Adrenal gland (tissue), 12 donors: ENCODE results near the gene CGNL1. TPM values are rescaled to one million over a fixed set of nuclear protein-coding genes. Genes with fewer than 3 reads are reported as not detected.

Experiments
- DNase-seq, 7 donors: peaks; one replicate each; pipeline ENCODE4 v3.0.0-alpha.2; 2019 to 2020
- H3K27ac ChIP-seq, 5 donors: fragments of 200-600 bp; sonication (generic) in 4 of 5; 1 replicate in 3 of 5; 2 replicates in 2 of 5; pipeline versions ENCODE4 v1.5.1 to v1.8.0; 2016 to 2020; ENCODE audit warnings: mild to moderate bottlenecking in 1 of 5
- H3K27me3 ChIP-seq: fragments of 200-600 bp; 2 replicates; pipeline ENCODE4 v1.8.0; 2021
- H3K36me3 ChIP-seq, 2 donors: fragments of 200-600 bp; replicated peaks in 1 of 2; 1 replicate in 1 of 2; 2 replicates in 1 of 2; pipeline versions ENCODE4 v1.5.1 to v1.8.0; 2018 to 2022
- H3K4me1 ChIP-seq, 2 donors: fragments of 200-600 bp; replicated peaks in 1 of 2; 1 replicate in 1 of 2; 2 replicates in 1 of 2; pipeline versions ENCODE4 v1.5.1 to v1.8.0; 2018 to 2021
- H3K4me3 ChIP-seq, 4 donors: fragments of 200-600 bp; sonication (generic) in 3 of 4; one replicate each; pipeline ENCODE4 v1.5.1; 2016 to 2018
- H3K9me3 ChIP-seq, 3 donors: fragments of 200-600 bp; sonication (generic) in 1 of 3; replicated peaks in 1 of 3; 1 replicate in 2 of 3; 2 replicates in 1 of 3; pipeline versions ENCODE4 v1.5.1 to v1.8.0; 2016 to 2021
- POLR2A ChIP-seq, 2 donors: fragments of 450-650 bp; IDR thresholded peaks; one replicate each; pipeline ENCODE4 v1.6.1; 2017; ENCODE audit warnings: antibody characterized with exemption in 2 of 2, mild to moderate bottlenecking in 2 of 2, moderate library complexity in 1 of 2
- WGBS, 4 donors: extraction: QIAGEN DNeasy Blood & Tissue Kit in 2 of 4; methylation state at CpG; one replicate each; pipeline versions ENCODE4 v1.1.5 to v1.1.7; 2013 to 2017; 5-methylcytosine and 5-hydroxymethylcytosine counted together
- intact Hi-C, 2 donors: fragments of 100-400 bp; cut with DNase I; formaldehyde crosslinking; loops; one replicate each; pipeline versions ENCODE4 v1.14.1 to v1.15.0; 2022 to 2023
- polyA plus RNA-seq, 3 donors: library from polyadenylated mRNA; stranded (reverse); fragments of 200-250 nt in 2 of 3; fragments of 350-450 nt in 1 of 3; fragmentation: Illumina TruSeq in 1 of 3; extraction: RNeasy Lipid Tissue Mini Kit (QIAGEN cat#74804) in 1 of 3; gene quantifications; one replicate each; pipeline ENCODE4 v1.2.3, GENCODE V29; 2013 to 2014
- total RNA-seq, 9 donors: library from RNA; depleted of rRNA in 4 of 9; stranded (reverse); fragments of >200 nt in 4 of 9; fragments of 120-200 nt in 1 of 9; fragmentation: NEBNext Ultra II Directional in 1 of 9; extraction: Animal tissue kit (Norgen Biotek cat#: 25700) in 1 of 9; gene quantifications; one replicate each; pipeline versions ENCODE4 v1.1.0 to v1.2.4, GENCODE V29; 2013 to 2023
- TF ChIP-seq, protein P1 (sequence below), 6 experiments: fragments of 450-650 bp in 4 of 6; fragments of 200-600 bp in 2 of 6; sonication (generic) in 1 of 6; IDR thresholded peaks; 1 replicate in 5 of 6; 2 replicates in 1 of 6; pipeline versions ENCODE4 v1.5.1 to v1.8.0; 2016 to 2021; ENCODE audit warnings: antibody characterized with exemption in 6 of 6, mild to moderate bottlenecking in 2 of 6, moderate library complexity in 1 of 6
- donor health status: healthy with polysubstance abuse.
- donor health status: Bipolar disorder and iron deficiency.
- donor health status: DM: yes; HTN: yes; CAD: no.
- donor health status: DM: no; HTN: no; CAD: no.
- donor health status: DM: no; HTN: no; CAD: no.
- donor health status: DM: yes; HTN: yes; CAD: no.

CGNL1 gene
- total and polyA plus RNA-seq, 12 donors = 5.2 to 49.5 (median 22.0) TPM

DNA sequence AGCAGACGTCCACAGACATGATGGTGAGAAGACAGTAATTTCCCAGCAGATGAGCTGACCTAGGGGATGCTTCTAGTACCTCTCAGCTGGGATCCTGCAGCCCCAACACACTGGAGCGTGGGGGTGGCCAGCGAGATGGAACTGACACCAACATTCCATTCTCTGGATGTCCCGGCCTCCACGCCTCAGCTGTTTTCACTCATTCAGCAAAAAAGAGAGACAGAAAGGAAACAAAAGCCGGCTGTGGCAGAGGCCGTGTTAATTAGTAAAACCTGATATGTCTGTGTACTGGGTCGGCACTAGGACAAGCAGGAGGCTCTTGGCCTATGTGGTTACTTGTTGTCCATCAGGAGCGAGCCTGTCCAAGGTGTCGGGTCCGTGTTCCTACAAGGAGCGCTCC lies 132.8 kb downstream of the CGNL1 start:
- H3K4me1 ChIP-seq = peaks cover 0 to 3% of the 10 kb centered on the region in 2 donors
- H3K27me3 ChIP-seq = no peaks in the 10 kb centered on the region
- no peak overlapping the region for H3K27ac ChIP-seq
- TF ChIP-seq, protein P1, sequence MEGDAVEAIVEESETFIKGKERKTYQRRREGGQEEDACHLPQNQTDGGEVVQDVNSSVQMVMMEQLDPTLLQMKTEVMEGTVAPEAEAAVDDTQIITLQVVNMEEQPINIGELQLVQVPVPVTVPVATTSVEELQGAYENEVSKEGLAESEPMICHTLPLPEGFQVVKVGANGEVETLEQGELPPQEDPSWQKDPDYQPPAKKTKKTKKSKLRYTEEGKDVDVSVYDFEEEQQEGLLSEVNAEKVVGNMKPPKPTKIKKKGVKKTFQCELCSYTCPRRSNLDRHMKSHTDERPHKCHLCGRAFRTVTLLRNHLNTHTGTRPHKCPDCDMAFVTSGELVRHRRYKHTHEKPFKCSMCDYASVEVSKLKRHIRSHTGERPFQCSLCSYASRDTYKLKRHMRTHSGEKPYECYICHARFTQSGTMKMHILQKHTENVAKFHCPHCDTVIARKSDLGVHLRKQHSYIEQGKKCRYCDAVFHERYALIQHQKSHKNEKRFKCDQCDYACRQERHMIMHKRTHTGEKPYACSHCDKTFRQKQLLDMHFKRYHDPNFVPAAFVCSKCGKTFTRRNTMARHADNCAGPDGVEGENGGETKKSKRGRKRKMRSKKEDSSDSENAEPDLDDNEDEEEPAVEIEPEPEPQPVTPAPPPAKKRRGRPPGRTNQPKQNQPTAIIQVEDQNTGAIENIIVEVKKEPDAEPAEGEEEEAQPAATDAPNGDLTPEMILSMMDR (IDR thresholded peaks at IDR 0.05) = no peak
- TF ChIP-seq POLR2A (IDR thresholded peaks at IDR 0.05) = no peak
- intact Hi-C loops = no loop called here
- H3K36me3 ChIP-seq = no peaks in the 10 kb centered on the region
- no peak overlapping the region for H3K4me3 ChIP-seq
- 79 to 84% (median 82%) methylated on average over 12 of the region's 12 CpGs for WGBS, 4 donors
- no peak for DNase-seq
- H3K9me3 ChIP-seq = no peaks in the 10 kb centered on the region

DNA sequence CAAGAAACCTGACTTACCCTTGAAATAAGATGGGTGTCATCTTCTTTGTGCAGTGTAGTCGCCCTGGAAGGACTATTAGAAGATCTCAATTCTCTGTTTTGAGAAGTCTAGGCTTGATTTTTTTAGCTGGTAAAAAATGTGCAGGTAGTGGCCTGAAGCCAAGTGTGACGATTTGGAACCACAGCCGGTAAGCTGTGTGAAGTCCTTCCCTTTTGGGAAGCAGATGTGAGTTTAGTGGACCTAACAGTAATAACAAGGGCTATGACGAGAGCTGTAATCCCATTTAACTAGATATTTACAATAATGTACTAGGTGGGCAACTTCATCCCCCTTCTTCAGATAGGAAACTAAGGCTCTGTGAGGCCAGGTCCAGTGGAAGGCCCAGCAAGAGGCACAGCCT lies 133.7 kb downstream of the CGNL1 start:
- intact Hi-C loops = no loop called here
- H3K4me1 ChIP-seq = no peaks in the 10 kb centered on the region
- WGBS, 4 donors = 57 to 78% (median 71%) methylated on average over 4 of the region's 4 CpGs

DNA sequence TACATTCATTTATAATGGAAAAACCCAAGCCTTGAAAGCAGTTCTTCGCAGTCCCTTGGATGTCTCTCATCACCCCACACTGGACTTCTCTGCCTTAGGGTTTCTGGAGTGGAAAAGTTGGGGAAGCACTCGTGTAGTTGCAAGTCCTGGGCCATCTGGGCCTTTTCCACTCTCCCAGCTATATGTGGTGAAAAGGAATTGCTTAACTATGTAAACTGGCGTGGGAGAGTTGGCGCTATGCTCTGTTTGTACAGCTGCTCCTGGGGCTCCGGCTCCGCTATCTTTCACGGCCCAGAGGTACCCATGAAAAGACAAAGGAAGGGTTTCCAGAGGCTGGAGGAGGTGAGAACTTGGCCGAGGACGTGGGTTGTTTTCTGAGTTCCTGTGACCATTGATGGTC lies 134.3 kb downstream of the CGNL1 start:
- TF ChIP-seq POLR2A (IDR thresholded peaks at IDR 0.05) = no peak
- TF ChIP-seq, protein P1 (IDR thresholded peaks at IDR 0.05) = no peak
- H3K9me3 ChIP-seq = no peaks in the 10 kb centered on the region
- no peaks in the 10 kb centered on the region for H3K36me3 ChIP-seq
- DNase-seq = no peak
- no peaks in the 10 kb centered on the region for H3K4me1 ChIP-seq
- H3K27ac ChIP-seq = no peak overlapping the region
- WGBS, 4 donors = 80 to 88% (median 86%) methylated on average over 9 of the region's 9 CpGs
- no peaks in the 10 kb centered on the region for H3K27me3 ChIP-seq
- intact Hi-C loops = no loop called here
- H3K4me3 ChIP-seq = no peak overlapping the region

More for the DNA sequence above, 133.7 kb downstream of the CGNL1 start:
- Histone ChIP-seq H3K27ac (no peak overlapping the region), H3K27me3 (no peaks in the 10 kb centered on the region), H3K9me3 (no peaks in the 10 kb centered on the region), H3K36me3 (no peaks in the 10 kb centered on the region), H3K4me3 (no peak overlapping the region)
- no peak for DNase-seq
- TF ChIP-seq, protein P1 (IDR thresholded peaks at IDR 0.05) = no peak
- TF ChIP-seq POLR2A (IDR thresholded peaks at IDR 0.05) = no peak

DNA sequence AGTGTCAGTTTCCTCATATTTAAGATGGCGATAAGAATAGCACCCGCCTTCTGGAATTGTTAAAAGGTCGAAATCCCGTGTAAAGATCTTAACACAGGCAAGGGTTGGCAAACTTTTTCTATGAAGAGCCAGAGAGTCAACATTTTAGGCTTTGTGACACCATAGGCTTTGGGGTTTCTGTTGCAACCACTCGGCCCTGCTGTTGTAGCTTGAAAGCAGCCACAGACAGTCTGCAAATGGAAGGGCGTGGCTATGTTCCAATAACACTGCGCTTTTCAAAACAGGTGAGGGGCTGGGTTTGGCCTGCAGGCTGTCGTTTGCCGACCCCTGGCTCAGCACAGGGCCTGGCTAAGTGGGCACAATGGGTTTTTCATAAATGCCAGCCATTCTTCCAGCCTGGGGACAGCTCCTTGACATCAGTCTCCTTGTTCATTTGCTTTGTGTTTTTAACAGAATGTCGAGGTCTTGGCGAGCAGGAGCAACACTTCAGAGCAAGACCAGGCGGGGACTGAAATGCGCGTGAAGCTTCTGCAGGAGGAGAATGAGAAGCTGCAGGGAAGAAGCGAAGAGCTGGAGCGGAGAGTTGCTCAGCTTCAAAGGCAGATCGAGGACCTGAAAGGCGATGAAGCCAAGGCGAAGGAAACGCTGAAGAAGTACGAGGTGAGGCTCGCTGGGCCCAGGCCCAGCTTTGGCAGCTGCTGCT lies 140.2 kb downstream of the CGNL1 start:
- H3K9me3 ChIP-seq = no peaks in the 10 kb centered on the region
- H3K27me3 ChIP-seq = no peaks in the 10 kb centered on the region
- DNase-seq = no peak
- no peaks in the 10 kb centered on the region for H3K36me3 ChIP-seq
- H3K4me1 ChIP-seq = no peaks in the 10 kb centered on the region
- TF ChIP-seq, protein P1 (IDR thresholded peaks at IDR 0.05) = no peak
- TF ChIP-seq POLR2A (IDR thresholded peaks at IDR 0.05) = no peak
- H3K4me3 ChIP-seq = no peak overlapping the region
- 81 to 84% (median 82%) methylated on average over 22 of the region's 22 CpGs for WGBS, 4 donors
- intact Hi-C loops = loop anchor here in 1 of 2 donors (5.0 kb wide), 1 partner anchor 164 kb away; no protein-coding TSS in a partner anchor
- H3K27ac ChIP-seq = no peak overlapping the region
